Coronary artery (tissue), 2 donors: ENCODE data around the gene TIAL1.

Source experiments
- DNase-seq: peaks from one replicate; pipeline ENCODE4 v3.0.0-alpha.2; 2017; ENCODE audit warnings: low spot score
- H3K27ac ChIP-seq, 2 donors: fragments of 200-600 bp; sonication (generic); one replicate each; pipeline ENCODE4 v1.5.1; 2016 to 2019
- H3K4me3 ChIP-seq: fragments of 200-600 bp; sonication (generic); 2 replicates; pipeline ENCODE4 v1.5.1; 2016; ENCODE audit warnings: mild to moderate bottlenecking, moderate library complexity
- TF ChIP-seq, protein P1 (sequence below): fragments of 200-600 bp; sonication (generic); IDR thresholded peaks from one replicate; pipeline ENCODE4 v1.5.1; 2019; ENCODE audit warnings: antibody characterized with exemption

TIAL1 gene

DNA sequence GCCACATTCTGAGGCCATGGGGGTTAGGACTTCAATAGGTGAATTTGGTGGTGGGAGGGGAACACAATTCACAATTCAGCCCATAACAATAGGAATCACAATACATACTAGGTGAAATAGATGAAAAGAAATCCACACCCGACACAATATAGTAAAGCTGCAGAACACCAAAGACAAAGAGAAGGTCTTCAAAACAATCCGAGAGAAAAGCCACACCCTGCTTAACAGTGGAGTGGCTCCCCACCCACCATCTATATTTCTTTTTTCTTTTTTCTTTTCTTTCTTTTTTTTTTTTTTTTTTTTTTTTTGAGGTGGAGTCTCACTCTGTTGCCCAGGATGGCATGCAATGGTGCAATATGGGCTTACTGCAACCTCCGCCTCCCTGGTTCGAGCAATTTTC, 14.7 kb upstream of the TIAL1 start:
- Histone ChIP-seq H3K4me3 (no peak overlapping the region), H3K27ac (no peak overlapping the region)
- TF ChIP-seq, protein P1, sequence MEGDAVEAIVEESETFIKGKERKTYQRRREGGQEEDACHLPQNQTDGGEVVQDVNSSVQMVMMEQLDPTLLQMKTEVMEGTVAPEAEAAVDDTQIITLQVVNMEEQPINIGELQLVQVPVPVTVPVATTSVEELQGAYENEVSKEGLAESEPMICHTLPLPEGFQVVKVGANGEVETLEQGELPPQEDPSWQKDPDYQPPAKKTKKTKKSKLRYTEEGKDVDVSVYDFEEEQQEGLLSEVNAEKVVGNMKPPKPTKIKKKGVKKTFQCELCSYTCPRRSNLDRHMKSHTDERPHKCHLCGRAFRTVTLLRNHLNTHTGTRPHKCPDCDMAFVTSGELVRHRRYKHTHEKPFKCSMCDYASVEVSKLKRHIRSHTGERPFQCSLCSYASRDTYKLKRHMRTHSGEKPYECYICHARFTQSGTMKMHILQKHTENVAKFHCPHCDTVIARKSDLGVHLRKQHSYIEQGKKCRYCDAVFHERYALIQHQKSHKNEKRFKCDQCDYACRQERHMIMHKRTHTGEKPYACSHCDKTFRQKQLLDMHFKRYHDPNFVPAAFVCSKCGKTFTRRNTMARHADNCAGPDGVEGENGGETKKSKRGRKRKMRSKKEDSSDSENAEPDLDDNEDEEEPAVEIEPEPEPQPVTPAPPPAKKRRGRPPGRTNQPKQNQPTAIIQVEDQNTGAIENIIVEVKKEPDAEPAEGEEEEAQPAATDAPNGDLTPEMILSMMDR: no peak
- no peak for DNase-seq

DNA sequence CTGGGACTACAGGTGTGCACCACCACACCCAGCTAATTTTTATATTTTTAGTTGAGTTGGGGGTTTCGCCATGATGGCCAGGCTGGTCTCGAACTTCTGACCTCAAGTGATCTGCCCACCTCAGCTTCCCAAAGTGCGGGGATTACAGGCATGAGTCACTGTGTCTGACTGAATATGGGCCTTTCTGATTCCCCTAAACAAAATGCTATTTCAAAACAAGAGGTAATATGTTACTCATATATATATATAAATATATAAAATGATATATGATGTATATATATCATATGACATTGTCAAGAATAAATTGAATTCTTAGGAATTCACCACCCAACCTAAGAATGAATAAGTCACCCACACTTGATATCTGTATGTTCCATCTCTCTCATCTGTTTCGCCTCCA, 12.8 kb upstream of the TIAL1 start:
- H3K27ac ChIP-seq: no peak overlapping the region
- TF ChIP-seq, protein P1: no peak
- H3K4me3 ChIP-seq: no peak overlapping the region
- no peak for DNase-seq

DNA sequence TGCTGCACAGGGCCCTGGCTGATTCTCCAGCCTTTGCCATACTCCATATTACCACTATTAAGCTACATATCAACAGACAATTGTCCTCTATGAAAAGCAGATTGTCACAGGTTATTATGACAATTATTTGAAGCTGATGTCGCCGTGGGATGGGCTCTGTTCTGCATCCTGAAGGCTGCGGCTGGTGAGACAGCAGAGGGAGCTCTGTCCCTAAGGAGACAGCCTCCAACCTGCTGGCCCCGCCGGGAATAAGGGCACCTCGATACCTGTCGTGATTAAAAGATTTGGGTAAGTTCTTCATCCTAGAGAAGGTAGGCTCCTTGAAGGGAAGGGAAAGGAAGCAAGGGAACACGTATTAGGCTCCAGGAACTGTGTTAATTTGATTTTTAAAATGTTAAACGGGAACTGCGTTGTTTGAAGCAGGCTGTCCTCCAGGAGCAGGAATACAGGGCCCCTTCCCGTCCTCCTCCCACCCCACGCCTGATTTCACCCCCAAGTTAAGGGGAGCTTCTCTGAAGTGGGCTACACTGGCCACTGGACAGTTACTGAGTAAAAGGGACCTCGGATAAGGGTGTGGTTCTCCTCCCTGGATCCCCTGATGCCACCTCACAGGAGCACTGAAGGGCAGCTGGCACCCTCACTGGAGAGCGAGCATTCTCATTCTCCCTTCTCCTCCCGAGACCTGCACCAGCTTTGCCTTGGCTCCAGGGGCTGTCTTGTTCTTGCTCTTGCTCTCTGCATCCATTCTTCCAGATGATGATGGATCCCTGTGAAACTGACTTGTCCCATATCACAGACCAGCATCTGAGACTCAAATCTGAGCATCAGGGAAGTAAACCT, 11.8 kb upstream of the TIAL1 start:
- Histone ChIP-seq H3K27ac (no peak overlapping the region), H3K4me3 (peak overlapping the region; percentile 47)
- DNase-seq: no peak
- TF ChIP-seq, protein P1: peak; percentile 45

DNA sequence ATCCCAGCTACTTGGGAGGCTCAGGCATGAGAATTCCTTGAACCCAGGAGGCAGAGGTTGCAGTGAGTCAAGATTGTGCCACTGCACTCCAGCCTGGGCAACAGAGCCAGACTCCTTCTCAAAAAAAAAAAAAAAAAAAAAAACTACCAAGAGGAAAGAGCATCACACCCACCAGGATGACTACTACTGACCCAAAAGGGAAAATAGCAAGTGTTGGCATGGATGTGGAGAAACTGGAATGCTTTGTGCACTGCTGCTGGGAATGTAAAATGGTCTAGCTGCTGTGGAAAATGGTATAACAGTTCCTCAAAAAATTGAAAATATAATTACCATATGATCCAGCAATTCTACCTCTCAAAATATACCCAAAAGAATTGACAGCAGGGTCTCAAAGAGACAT, 7.7 kb upstream of the TIAL1 start:
- Histone ChIP-seq H3K27ac (no peak overlapping the region), H3K4me3 (no peak overlapping the region)
- TF ChIP-seq, protein P1: no peak
- no peak for DNase-seq

DNA sequence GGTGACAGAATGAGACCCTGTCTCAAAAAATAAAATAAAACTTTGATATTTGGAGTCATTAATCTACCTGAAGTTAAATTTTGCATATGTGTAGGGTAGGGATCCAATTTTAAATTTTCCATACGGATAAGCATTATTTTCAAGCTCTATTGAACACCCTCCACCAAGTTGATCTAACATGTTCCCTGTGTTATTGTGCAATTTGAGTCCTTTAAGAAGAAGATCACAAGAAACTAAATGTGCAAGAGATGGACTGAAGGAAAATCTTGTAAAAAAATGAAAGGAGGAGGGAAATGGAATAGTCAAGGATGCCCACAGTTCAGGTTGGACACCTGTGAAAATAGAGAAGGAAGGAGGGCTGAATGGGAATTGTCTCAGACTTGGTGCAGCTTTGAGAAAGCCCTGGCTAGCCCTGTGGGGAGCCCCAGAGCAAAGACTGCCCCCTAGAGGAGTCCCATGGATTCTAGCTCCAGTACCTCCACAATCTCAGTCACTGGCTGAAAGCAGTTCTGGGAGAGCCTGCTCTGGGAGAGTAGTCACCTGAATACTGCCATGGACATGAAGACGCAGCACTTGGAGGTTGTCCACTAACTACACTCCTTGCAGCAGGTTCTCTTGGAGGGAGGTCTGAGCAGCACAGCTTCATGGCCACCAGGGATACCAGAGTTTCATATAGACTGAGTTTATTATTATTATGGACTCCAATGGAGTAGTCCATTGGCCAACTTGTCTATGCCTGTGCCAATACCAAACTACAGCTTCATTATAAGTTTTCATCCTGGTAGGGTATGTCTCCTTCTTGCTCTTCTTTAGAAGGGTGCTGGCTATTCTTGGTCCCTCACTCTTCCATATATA, 5.7 kb upstream of the TIAL1 start:
- TF ChIP-seq, protein P1: no peak
- Histone ChIP-seq H3K27ac (no peak overlapping the region), H3K4me3 (no peak overlapping the region)
- DNase-seq: no peak

DNA sequence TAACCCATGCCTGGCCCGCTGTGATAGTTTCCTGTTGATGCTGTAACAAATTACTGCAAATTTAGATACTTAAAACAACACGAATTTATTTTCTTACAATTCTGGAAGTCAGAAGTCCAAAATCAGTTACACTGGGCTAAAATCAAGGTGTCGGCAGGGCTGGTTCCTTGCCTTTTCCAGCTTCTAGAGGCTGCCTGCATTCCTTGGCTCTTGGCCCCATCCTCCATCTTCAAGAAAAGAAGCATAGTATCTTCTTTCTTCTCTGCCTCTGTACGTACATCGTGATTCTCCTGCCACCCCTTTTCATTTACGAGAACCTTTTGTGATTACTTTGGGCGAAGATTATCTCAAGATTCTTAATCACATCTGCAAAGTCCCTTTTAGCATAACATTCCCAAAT, 1.6 kb upstream of the TIAL1 start:
- TF ChIP-seq, protein P1: no peak
- no peak for DNase-seq
- H3K4me3 ChIP-seq: no peak overlapping the region
- H3K27ac ChIP-seq: no peak overlapping the region
